ENCODE data around the gene FAM9B.
"Not testable (repeated sequence)": the region's sequence is repeated elsewhere in the genome, so short reads cannot be mapped to it uniquely, and the experiment has no call there.

The FAM9B gene

DNA sequence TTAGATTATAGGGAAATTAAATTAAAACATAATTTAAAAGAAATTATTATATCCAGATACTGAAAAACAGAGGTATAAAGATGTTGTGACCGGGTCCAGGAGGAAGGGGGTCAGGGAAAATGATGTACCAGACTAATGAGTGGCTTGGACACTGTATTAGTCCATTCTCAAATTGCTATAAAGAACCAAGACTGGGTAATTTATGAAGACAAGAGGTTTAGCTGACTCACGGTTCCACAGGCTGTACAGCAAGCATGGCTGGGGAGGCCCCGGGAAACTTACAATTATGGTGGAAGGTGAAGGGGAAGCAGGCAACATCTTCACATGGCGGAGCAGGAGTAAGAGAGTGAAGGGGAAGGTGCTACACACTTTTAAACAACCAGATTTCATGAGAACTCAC lies 3.4 kb upstream of the FAM9B start:
- Histone ChIP-seq H3K9ac (no peak overlapping the region), H3K27ac (no peak overlapping the region), H3K27me3 (ENCODE audit: insufficient read depth, low read depth) (no peaks in the 10 kb centered on the region), H4K20me1 (ENCODE audit: insufficient read depth) (no peaks in the 10 kb centered on the region), H3K4me3 (IDR thresholded peaks at IDR 0.05; ENCODE audit: insufficient read depth, low read depth, low read length) (no peak overlapping the region), H3K4me1 (ENCODE audit: low read depth, poor library complexity, severe bottlenecking) (no peaks in the 10 kb centered on the region), H2AFZ (ENCODE audit: low read depth) (no peak overlapping the region), H3K4me2 (no peak overlapping the region), H3K36me3 (ENCODE audit: insufficient read depth) (no peaks in the 10 kb centered on the region), H3K79me2 (ENCODE audit: insufficient read depth, low read depth) (no peaks in the 10 kb centered on the region)
- TF ChIP-seq, protein P1, sequence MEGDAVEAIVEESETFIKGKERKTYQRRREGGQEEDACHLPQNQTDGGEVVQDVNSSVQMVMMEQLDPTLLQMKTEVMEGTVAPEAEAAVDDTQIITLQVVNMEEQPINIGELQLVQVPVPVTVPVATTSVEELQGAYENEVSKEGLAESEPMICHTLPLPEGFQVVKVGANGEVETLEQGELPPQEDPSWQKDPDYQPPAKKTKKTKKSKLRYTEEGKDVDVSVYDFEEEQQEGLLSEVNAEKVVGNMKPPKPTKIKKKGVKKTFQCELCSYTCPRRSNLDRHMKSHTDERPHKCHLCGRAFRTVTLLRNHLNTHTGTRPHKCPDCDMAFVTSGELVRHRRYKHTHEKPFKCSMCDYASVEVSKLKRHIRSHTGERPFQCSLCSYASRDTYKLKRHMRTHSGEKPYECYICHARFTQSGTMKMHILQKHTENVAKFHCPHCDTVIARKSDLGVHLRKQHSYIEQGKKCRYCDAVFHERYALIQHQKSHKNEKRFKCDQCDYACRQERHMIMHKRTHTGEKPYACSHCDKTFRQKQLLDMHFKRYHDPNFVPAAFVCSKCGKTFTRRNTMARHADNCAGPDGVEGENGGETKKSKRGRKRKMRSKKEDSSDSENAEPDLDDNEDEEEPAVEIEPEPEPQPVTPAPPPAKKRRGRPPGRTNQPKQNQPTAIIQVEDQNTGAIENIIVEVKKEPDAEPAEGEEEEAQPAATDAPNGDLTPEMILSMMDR (conservative IDR thresholded peaks at IDR 0.05; ENCODE audit: low read depth, low read length), result no peak

DNA sequence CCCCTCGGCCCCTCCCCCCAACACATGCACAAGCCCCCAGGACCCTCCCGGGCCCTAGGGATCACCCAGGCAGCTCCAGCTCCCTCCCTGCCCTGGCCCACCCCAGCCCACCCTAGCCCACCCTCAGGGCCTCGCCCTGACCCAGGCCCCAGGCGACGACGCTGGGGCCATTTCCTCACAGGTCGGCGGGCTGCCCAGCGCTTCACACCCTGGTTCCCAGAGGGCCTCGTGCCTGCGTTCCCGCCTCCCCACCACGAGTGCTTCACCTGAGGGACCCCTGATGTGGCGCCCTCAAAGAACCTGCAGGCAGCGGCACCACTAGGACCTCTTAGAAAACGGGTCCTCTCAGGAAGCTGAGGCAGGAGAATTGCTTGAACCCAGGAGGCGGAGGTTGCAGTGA lies 341 bp downstream of the FAM9B start:
- Histone ChIP-seq H3K9ac (no peak overlapping the region), H4K20me1 (ENCODE audit: insufficient read depth) (no peaks in the 10 kb centered on the region), H3K27me3 (ENCODE audit: insufficient read depth, low read depth) (no peaks in the 10 kb centered on the region), H3K27ac (no peak overlapping the region), H3K4me3 (IDR thresholded peaks at IDR 0.05; ENCODE audit: insufficient read depth, low read depth, low read length) (no peak overlapping the region), H3K4me1 (ENCODE audit: low read depth, poor library complexity, severe bottlenecking) (no peaks in the 10 kb centered on the region), H2AFZ (ENCODE audit: low read depth) (no peak overlapping the region), H3K79me2 (ENCODE audit: insufficient read depth, low read depth) (no peaks in the 10 kb centered on the region), H3K36me3 (ENCODE audit: insufficient read depth) (no peaks in the 10 kb centered on the region), H3K4me2 (no peak overlapping the region)
- TF ChIP-seq, protein P1 (conservative IDR thresholded peaks at IDR 0.05; ENCODE audit: low read depth, low read length), result no peak

DNA sequence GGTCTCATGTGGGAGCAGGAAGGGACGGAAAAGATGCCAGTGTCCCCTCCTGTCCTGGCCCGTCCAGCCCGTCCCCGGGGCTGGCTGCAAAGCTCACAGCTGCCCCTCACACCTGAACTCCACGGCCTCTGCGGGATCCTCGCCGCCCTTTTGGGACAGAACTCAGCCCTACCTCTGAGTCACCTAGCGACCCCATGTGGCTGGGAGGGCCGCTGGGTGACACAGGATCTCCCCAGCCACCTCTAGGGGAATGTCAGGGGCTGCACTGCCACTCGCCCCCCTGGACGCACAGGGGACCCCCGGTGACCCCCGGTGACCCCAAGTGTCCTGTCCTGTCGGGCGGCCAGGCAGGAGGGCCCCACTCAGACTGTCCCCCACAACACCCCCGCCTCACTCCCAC lies 748 bp downstream of the FAM9B start:
- no peaks in the 10 kb centered on the region for H3K4me1 ChIP-seq (ENCODE audit: low read depth, poor library complexity, severe bottlenecking)
- no peaks in the 10 kb centered on the region for H3K79me2 ChIP-seq (ENCODE audit: insufficient read depth, low read depth)
- H3K4me2 ChIP-seq, result no peak overlapping the region
- H3K27ac ChIP-seq, result no peak overlapping the region
- no peaks in the 10 kb centered on the region for H4K20me1 ChIP-seq (ENCODE audit: insufficient read depth)
- H3K9ac ChIP-seq, result no peak overlapping the region
- no peaks in the 10 kb centered on the region for H3K36me3 ChIP-seq (ENCODE audit: insufficient read depth)
- H3K27me3 ChIP-seq (ENCODE audit: insufficient read depth, low read depth), result no peaks in the 10 kb centered on the region
- H3K4me3 ChIP-seq (IDR thresholded peaks at IDR 0.05; ENCODE audit: insufficient read depth, low read depth, low read length), result no peak overlapping the region
- TF ChIP-seq, protein P1 (conservative IDR thresholded peaks at IDR 0.05; ENCODE audit: low read depth, low read length), result no peak
- H2AFZ ChIP-seq (ENCODE audit: low read depth), result no peak overlapping the region

DNA sequence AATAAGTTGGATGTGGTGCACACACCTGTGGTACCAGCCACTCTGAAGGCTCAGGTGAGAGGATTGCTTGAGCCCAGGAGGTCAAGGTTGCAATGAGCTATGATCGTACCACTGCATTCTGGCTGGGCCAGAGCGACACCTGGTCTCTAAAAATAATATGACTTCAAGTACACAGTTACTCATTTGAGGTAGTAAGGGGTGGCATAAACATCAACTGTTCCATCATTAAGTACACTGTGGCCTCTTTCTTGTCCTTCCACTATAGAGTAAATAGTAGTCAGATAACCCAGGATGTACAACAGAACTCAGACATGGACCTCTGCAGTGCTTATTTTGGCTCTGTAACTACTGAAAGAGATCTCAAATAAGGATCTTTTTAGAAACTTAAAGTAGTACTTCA lies 10.6 kb downstream of the FAM9B start:
- H3K79me2 ChIP-seq (ENCODE audit: insufficient read depth, low read depth), result no peaks in the 10 kb centered on the region
- H3K4me1 ChIP-seq (ENCODE audit: low read depth, poor library complexity, severe bottlenecking), result no peaks in the 10 kb centered on the region
- H3K9ac ChIP-seq, result no peak overlapping the region
- TF ChIP-seq, protein P1 (conservative IDR thresholded peaks at IDR 0.05; ENCODE audit: low read depth, low read length), result no peak
- no peak overlapping the region for H3K4me3 ChIP-seq (IDR thresholded peaks at IDR 0.05; ENCODE audit: insufficient read depth, low read depth, low read length)
- H3K4me2 ChIP-seq, result no peak overlapping the region
- no peaks in the 10 kb centered on the region for H3K27me3 ChIP-seq (ENCODE audit: insufficient read depth, low read depth)
- H4K20me1 ChIP-seq (ENCODE audit: insufficient read depth), result no peaks in the 10 kb centered on the region
- no peak overlapping the region for H3K27ac ChIP-seq
- no peaks in the 10 kb centered on the region for H3K36me3 ChIP-seq (ENCODE audit: insufficient read depth)
- no peak overlapping the region for H2AFZ ChIP-seq (ENCODE audit: low read depth)

DNA sequence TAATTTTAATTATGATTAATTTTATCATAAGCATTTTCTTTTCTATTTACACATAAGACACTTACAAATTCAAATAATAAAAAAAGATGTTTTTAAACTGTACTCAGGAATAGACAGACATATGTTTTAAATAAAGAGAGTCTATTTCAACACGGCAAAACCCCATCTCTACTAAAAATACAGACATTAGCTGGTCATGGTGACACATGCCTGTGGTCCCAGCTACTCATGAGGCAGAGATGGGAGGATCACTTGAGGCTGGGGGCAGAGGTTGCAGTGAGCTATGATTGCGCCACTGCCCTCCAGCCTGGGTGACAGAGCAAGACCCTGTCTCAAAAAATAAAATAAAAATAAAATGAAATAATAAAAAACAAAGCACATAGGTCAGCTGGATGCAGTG lies 14.8 kb downstream of the FAM9B start:
- Histone ChIP-seq H3K4me3 (IDR thresholded peaks at IDR 0.05; ENCODE audit: insufficient read depth, low read depth, low read length) (no peak overlapping the region), H3K27me3 (ENCODE audit: insufficient read depth, low read depth) (no peaks in the 10 kb centered on the region), H3K27ac (no peak overlapping the region), H3K36me3 (ENCODE audit: insufficient read depth) (no peaks in the 10 kb centered on the region), H3K79me2 (ENCODE audit: insufficient read depth, low read depth) (no peaks in the 10 kb centered on the region), H4K20me1 (ENCODE audit: insufficient read depth) (no peaks in the 10 kb centered on the region), H2AFZ (ENCODE audit: low read depth) (no peak overlapping the region), H3K4me2 (no peak overlapping the region), H3K9ac (no peak overlapping the region), H3K4me1 (ENCODE audit: low read depth, poor library complexity, severe bottlenecking) (no peaks in the 10 kb centered on the region)
- TF ChIP-seq, protein P1 (conservative IDR thresholded peaks at IDR 0.05; ENCODE audit: low read depth, low read length), result no peak

DNA sequence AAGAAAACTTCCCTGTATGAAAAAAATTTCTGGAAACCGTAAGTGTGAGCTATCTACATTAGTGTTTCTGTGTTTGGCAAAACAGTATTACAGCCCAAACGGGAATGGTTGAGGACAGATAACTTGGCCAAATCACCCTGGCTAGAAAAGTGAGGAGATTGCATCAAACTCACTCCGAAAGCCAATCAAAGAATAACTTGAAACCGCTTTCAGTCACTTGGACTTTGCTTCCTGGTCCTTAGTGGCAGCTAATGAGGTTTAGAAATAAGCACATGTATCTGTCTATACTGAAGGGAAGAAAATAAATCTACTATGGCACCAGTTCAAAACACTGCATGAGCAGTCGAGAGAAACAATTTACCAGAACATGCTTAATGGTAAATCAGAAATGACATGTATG lies 15.6 kb downstream of the FAM9B start:
- not testable (repeated sequence) for H3K9ac ChIP-seq; H2AFZ ChIP-seq (ENCODE audit: low read depth); H3K4me1 ChIP-seq (ENCODE audit: low read depth, poor library complexity, severe bottlenecking); H3K27ac ChIP-seq; H3K4me2 ChIP-seq; H3K79me2 ChIP-seq (ENCODE audit: insufficient read depth, low read depth); H3K4me3 ChIP-seq (IDR thresholded peaks at IDR 0.05; ENCODE audit: insufficient read depth, low read depth, low read length); H4K20me1 ChIP-seq (ENCODE audit: insufficient read depth); H3K27me3 ChIP-seq (ENCODE audit: insufficient read depth, low read depth); H3K36me3 ChIP-seq (ENCODE audit: insufficient read depth)

All from KMS-11 (cell line).